Activated naive CD4-positive, alpha-beta T cell treated with anti-CD3 and anti-CD28 coated beads, Interleukin-2, amount 50 U/mL, for 24 hours (primary cell): ENCODE results near the gene TUBGCP5.
A peak's percentile ranks its signal among the peaks of the same experiment; 100 is the strongest.
"Not testable (repeated sequence)": the region's sequence is repeated elsewhere in the genome, so short reads cannot be mapped to it uniquely, and the experiment has no call there.

ENCODE experiments used
- H3K27ac Mint-ChIP-seq: one replicate; pipeline ENCODE4 v1.8.0; 2021; ENCODE audit warnings: mild to moderate bottlenecking, mixed read lengths
- H3K27me3 Mint-ChIP-seq: one replicate; pipeline ENCODE4 v1.8.0; 2021; ENCODE audit warnings: mixed read lengths
- H3K36me3 Mint-ChIP-seq: one replicate; pipeline ENCODE4 v1.8.0; 2021; ENCODE audit warnings: mixed read lengths
- H3K4me1 Mint-ChIP-seq: one replicate; pipeline ENCODE4 v1.8.0; 2021; ENCODE audit warnings: mixed read lengths
- H3K4me3 Mint-ChIP-seq: one replicate; pipeline ENCODE4 v1.8.0; 2021; ENCODE audit warnings: mild to moderate bottlenecking, mixed read lengths
- H3K9me3 Mint-ChIP-seq: one replicate; pipeline ENCODE4 v1.8.0; 2021; ENCODE audit warnings: mixed read lengths

The TUBGCP5 gene

DNA sequence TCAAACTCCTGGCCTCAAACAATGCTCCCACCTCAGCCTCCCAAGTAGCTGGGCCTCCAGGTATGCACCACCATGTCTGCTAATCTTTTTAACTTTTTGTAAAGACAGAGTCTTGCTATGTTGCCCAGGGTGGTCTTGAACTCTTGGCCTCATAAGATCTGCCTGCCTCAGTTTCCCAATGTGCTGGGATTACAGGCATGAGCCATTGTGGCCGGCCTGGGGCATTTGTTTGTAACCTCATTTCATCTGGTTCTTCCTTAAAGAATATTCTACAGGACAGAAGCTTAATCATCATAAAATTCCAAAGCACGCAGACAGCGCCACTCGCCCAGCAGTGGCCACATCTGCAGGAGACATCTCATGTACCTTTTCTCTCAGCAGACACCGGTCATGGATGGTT lies 35.6 kb downstream of the TUBGCP5 start:
- no peaks in the 10 kb centered on the region for H3K27me3 Mint-ChIP-seq
- no peaks in the 10 kb centered on the region for H3K9me3 Mint-ChIP-seq
- no peak overlapping the region for H3K27ac Mint-ChIP-seq
- peaks cover 21% of the 10 kb centered on the region for H3K36me3 Mint-ChIP-seq
- no peaks in the 10 kb centered on the region for H3K4me1 Mint-ChIP-seq
- H3K4me3 Mint-ChIP-seq = no peak overlapping the region

DNA sequence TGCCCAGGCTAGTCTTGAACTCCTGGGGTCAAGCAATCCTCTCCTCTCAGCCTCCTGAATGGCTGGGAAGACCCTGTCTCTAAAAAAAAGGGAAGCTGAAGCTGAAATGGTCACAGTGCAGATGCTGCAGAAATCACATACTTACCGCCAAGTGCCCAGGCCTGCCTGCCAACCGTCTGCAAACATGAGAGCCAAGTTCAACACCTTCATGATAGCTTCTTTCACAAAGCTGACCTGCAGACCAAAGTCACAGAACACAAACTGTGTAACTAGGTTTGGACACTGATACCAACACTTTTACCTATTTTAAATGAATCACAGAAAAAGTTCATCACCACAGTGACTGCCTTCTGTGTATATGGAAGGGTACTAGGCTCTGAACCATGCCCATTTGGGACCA lies 36.4 kb downstream of the TUBGCP5 start:
- H3K4me3 Mint-ChIP-seq = no peak overlapping the region
- no peaks in the 10 kb centered on the region for H3K27me3 Mint-ChIP-seq
- no peaks in the 10 kb centered on the region for H3K4me1 Mint-ChIP-seq
- peaks cover 19% of the 10 kb centered on the region for H3K36me3 Mint-ChIP-seq
- no peaks in the 10 kb centered on the region for H3K9me3 Mint-ChIP-seq
- H3K27ac Mint-ChIP-seq = no peak overlapping the region

DNA sequence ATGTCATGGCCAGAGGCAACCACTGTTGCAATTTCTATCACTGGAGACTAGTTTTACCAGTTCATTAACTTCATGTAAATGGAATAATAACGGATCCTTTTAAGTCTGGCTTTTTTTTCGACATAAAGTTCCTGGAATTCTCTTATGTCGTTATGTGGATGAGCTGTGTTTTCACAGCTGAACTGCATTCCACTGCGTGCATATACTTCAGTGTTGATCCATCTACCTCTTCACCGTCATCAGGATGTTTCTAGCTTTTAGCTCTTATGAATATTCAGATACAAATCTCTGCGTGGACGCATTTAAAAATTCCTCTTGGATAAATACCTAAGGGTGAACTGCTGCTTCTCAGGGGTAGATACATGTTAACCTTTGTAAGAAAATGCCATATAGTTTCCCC lies 43.6 kb downstream of the TUBGCP5 start:
- Mint-ChIP-seq H3K27me3 (no peaks in the 10 kb centered on the region), H3K36me3 (peaks cover 14% of the 10 kb centered on the region), H3K9me3 (no peaks in the 10 kb centered on the region), H3K4me1 (no peaks in the 10 kb centered on the region), H3K4me3 (no peak overlapping the region), H3K27ac (no peak overlapping the region)

DNA sequence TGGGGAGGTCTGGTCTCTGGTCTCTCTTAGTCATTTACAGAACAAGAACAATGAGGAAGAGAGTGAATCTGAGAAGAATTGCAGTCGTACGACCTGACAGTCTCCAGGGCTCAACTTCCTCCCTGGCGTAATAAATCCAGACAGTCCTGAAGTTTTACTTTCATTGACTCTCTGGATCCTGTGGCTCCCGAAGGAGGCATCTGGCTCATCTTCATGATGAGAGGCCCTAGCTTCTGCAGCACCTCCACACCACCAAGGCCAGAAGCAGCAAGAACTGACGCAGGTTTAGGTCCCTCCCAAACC lies 47.4 kb downstream of the TUBGCP5 start:
- H3K27me3 Mint-ChIP-seq = no peaks in the 10 kb centered on the region
- no peaks in the 10 kb centered on the region for H3K9me3 Mint-ChIP-seq
- H3K4me3 Mint-ChIP-seq = no peak overlapping the region
- H3K4me1 Mint-ChIP-seq = no peaks in the 10 kb centered on the region
- peaks cover 10% of the 10 kb centered on the region for H3K36me3 Mint-ChIP-seq
- no peak overlapping the region for H3K27ac Mint-ChIP-seq

DNA sequence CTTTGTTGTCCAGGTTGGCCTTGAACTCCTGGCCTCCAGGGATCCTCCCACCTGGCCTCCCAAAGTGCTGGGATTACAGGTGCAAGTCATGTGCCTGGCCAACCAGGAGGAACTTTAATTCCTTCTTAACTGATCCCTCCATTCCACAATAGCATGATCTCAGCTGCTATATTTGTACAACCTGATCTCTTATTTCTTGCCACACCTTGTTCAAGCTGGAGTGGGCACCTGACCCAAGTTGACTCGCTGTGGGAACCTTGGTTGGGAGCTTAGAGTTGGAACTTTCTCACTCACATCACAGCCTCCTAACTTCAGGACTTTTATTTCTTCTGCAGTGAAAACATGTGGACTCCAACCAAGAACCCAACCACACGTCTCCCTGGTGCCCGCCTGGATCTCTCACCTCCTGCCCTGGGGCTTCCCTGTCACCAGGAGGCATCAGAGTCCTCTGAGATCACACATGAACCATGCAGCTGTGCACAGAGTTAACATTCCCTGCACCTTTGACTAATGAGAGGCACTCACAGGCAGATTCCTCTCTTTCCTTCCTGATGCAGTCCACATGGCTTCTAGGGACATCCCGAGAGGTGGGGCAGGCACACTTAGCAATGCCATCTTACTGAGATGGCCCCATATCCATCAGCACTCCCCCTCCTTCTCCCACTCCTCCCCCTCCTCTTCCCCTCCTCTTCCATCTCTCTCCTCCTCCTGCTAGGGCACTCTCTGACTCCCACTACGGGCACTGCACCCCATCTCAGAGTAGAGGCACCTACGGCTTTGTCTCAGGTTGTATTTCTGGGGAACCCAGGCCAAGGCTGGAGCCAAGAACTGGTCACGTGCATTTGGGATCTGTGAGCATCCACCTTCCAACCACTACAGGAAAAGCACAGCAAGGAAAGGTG lies 49.5 kb downstream of the TUBGCP5 start:
- Mint-ChIP-seq H3K9me3 (no peaks in the 10 kb centered on the region), H3K36me3 (peaks cover 5% of the 10 kb centered on the region), H3K4me3 (no peak overlapping the region), H3K27me3 (no peaks in the 10 kb centered on the region), H3K4me1 (no peaks in the 10 kb centered on the region), H3K27ac (no peak overlapping the region)

DNA sequence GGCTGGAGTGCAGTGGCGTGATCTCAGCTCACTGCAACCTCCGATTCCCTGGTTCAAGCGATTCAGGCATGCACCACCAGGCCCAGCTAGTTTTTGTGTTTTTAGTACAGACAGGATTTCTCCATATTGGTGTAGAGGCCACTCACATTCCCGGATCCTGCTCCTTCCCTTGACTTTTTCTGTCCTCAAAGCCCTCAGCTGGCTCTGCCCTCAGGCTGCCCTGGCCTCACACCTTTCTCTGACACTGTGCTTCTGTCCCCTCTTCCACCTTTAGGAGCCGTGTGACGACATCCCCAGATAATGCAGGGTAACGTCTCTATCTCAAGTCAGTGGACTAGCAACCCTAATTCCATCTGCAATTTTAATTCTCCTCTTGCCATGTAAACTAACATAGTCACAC lies 50.6 kb downstream of the TUBGCP5 start:
- Mint-ChIP-seq H3K4me3 (no peak overlapping the region), H3K36me3 (peaks cover 3% of the 10 kb centered on the region), H3K4me1 (no peaks in the 10 kb centered on the region), H3K9me3 (no peaks in the 10 kb centered on the region), H3K27ac (no peak overlapping the region), H3K27me3 (no peaks in the 10 kb centered on the region)

DNA sequence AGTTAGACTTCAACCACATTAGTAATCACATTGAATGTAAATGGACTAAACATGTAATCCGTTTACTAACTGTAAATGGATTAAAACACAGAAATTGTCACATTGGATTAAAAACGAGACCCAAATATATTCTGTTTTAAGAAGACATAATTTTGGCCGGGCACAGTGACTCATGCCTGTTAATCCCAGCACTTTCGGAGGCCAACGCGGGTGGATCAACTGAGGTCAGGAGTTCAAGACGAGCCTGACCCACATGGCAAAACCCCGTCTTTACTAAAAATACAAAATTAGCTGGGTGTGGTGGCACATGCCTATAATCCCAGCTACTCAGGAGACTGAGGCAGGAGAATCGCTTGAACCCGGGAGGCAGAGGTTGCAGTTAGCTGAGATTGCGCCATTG lies 57.4 kb downstream of the TUBGCP5 start:
- peaks cover 15% of the 10 kb centered on the region for H3K4me1 Mint-ChIP-seq
- H3K9me3 Mint-ChIP-seq, H3K27ac Mint-ChIP-seq, H3K4me3 Mint-ChIP-seq, H3K36me3 Mint-ChIP-seq: not testable (repeated sequence)
- H3K27me3 Mint-ChIP-seq = peaks cover 12% of the 10 kb centered on the region

DNA sequence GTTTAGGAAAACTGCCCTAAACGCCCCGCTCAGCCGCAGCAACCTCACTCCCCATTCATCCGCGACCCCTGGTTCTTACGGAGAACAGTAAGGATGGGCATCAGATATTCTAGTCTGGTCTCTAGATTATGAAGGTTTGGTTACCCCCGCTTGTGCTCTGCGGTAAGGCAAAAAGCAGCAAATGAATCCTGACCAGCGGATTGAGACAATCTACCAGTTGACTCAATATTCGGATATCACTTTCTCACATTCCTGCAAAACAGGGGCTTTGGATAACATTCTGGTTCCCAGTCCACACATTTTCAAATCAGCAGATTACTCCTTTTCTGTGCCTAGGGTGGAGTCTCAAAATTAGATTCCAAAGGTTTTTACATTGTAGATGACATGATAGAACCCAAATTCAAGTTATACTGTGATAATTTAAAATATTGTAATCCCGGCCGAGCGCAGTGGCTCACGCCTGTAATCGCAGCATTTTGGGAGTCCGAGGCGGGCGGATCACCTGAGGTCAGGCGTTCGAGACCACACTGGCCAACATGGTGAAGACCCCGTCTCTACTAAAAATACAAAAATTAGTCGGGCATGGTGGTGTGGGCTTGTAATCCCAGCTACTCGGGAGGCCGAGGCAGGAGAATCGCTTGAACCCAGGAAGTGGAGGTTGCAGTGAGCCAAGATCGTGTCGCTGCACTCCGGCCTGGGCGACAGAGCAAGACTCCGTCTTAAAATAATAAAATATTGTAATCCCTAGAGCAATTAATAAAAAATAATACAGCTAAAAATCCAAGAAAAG lies 58.1 kb downstream of the TUBGCP5 start:
- H3K4me3 Mint-ChIP-seq = peak overlapping the region; percentile 74
- H3K27me3 Mint-ChIP-seq = peaks cover 12% of the 10 kb centered on the region
- no peaks in the 10 kb centered on the region for H3K9me3 Mint-ChIP-seq
- no peak overlapping the region for H3K27ac Mint-ChIP-seq
- no peaks in the 10 kb centered on the region for H3K36me3 Mint-ChIP-seq
- H3K4me1 Mint-ChIP-seq = peaks cover 15% of the 10 kb centered on the region

DNA sequence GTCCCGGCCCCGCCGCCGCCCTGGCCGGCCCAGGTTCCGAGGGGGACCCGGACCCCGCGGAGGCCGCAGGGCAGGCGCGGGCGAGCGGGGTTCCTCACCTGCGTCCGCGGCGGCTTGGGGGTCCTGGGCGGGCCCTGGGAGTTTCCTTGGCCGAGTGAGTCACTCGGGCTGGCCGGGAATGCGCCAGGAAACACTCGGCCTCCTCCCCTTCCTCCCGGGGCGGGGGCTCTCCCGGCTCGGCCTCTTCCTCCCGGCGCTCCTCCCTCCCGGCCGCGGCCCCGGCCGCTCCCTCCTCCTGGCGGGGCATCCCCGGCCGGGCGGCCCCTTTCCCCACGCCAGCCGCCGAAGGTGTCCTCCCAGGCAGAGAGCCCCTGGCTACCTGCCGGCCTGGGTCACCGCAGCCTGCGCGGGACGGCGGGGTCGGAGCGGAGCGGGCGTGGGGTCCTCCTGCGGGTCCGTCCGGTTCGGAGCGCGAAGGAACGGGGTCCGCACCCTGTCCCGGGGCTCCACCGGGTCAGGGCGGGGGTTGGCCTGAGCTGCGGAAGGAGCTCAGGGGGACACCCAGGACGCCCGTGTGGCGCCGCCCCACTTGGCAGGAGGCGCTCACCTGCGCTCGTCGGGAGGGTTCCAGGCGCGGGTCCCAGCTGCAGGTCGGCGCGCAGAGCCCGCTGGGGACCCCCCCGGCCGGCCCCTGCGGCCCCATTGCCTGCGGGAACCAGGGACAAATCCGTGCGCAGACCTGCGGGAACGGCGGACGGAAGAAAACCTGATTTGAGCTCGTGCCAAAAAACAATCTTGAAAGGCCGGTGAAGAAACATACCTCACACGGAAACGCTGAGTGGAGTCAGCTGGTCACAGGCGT lies 58.9 kb downstream of the TUBGCP5 start, which contains the start of gene CYFIP1:
CYFIP1 (minus strand) TSS at position 180 of the 862 bp plus-strand sequence. CDS start 33,083 bp downstream, outside the sequence.
- Mint-ChIP-seq H3K4me3 (peak within 1 kb of the TSS; percentile 92), H3K36me3 (no peaks in the 10 kb centered on the region), H3K9me3 (no peaks in the 10 kb centered on the region), H3K4me1 (peaks cover 15% of the 10 kb centered on the region), H3K27me3 (peaks cover 12% of the 10 kb centered on the region), H3K27ac (no peak within 1 kb of the TSS)

DNA sequence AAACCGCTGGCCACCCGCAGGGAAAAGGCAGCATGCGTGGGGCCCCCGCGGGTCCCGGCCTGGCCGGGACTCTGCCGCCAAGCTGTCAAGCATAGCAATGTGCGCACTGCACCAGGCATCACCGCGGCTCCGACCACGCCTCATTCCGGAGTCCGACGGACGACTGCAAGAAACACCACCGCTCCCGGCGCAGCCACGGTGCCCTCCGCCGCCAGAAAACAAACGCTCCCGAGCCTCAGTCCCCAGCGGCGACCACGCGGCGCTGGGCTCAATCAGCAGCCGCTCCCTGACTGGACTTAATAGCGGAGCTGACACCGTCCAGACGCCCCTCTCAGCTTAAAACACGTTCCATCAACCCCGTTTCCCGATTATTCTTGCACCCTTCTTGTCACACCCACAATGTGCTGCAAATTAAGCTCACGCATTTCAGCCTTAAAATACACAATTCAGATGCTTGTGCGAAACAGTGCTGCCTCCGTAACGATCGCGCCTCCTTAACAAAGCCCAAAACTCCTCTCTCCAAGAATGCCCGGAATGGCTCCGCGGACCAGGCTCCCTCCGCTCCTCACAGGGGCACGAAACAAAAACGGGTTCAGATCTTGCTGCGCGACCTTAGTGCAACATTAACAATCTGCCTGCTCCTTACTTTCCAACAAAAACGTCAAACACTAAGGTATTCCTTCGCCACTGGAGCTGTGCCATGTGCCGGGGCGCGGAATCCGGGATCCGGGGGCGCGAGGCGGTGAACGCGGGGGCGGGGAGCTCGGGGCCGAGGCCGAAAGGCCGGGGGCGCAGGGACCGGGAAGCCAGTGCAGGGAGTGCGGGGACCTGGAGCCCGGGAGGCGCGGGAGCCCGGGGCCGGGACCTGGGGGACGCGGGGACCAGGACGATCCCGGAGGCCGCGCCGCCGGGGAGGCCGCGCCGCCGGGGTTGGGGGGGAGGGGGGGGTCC lies 59.9 kb downstream of the TUBGCP5 start:
- H3K36me3 Mint-ChIP-seq = no peaks in the 10 kb centered on the region
- peaks cover 12% of the 10 kb centered on the region for H3K27me3 Mint-ChIP-seq
- no peaks in the 10 kb centered on the region for H3K9me3 Mint-ChIP-seq
- peaks cover 15% of the 10 kb centered on the region for H3K4me1 Mint-ChIP-seq
- H3K4me3 Mint-ChIP-seq = peak overlapping the region; percentile 92
- H3K27ac Mint-ChIP-seq = no peak overlapping the region

DNA sequence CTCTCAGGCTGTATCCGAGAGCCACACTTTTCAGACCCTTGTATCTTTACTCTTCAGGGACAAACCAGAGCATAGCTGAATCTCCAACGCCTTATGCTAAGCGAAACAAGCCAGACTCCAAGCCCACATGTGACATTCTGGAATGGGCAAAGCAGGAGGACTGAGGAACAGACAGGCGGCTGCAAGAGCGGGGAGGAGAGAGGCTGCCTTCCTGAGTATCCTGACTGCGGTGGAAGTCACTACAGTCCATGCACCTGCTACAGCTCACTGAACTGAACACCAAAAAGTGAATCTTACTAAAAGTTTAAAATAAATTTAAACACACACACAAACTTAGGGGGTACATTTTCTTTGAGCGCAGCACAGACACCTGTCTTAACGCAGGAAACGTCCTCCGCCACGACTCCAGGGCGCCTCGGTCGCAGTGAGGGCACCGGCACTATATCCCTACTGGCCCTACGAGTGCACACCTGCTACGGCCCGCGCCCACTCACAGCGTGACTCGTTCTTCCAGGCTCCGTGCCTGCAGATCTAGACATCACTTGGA lies 60.6 kb downstream of the TUBGCP5 start:
- no peak overlapping the region for H3K27ac Mint-ChIP-seq
- H3K36me3 Mint-ChIP-seq = no peaks in the 10 kb centered on the region
- peaks cover 15% of the 10 kb centered on the region for H3K4me1 Mint-ChIP-seq
- peaks cover 12% of the 10 kb centered on the region for H3K27me3 Mint-ChIP-seq
- peak overlapping the region; percentile 92 for H3K4me3 Mint-ChIP-seq
- no peaks in the 10 kb centered on the region for H3K9me3 Mint-ChIP-seq

DNA sequence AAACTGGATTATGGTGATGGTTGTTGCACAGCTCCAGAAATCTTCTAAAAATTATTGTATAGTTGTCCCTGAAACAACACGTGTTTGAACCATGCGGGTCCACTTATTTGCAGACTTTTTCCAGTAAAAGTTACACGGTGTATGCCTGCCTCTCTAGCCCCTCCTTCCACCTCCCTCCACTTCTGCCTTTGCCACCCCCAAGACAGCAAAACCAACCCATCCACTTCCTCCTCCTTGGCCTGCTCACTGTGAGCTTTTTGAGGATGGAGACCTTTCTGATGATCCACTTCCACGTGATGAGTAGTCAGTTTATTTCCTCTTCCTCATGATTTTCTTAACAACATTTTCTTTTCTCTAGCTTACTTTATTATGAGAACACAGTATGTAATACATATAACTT lies 64.6 kb downstream of the TUBGCP5 start:
- peaks cover 14% of the 10 kb centered on the region for H3K4me1 Mint-ChIP-seq
- H3K27me3 Mint-ChIP-seq = peaks cover 12% of the 10 kb centered on the region
- H3K36me3 Mint-ChIP-seq = no peaks in the 10 kb centered on the region
- no peaks in the 10 kb centered on the region for H3K9me3 Mint-ChIP-seq
- no peak overlapping the region for H3K4me3 Mint-ChIP-seq
- no peak overlapping the region for H3K27ac Mint-ChIP-seq

DNA sequence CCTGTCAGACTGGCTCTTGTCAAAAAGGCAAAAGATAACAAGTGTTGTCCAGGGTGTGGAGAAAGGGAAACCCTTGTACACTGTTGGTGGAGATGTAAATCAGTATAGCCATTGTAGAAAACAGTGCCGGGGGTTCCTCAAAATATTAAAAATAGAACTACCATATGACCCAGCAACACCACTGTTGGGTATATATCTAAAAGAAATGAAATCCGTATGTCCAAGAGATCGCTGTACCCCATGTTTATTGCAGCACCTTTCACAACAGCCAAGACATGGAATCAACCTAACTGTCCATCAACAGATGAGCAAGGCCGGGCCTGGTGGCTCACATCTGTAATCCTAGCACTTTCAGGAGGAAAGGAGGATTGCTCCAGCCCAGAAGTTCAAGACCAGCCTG lies 65.4 kb downstream of the TUBGCP5 start:
- Mint-ChIP-seq H3K27me3 (peaks cover 6% of the 10 kb centered on the region), H3K27ac (no peak overlapping the region), H3K9me3 (peaks cover 5% of the 10 kb centered on the region), H3K4me1 (peaks cover 7% of the 10 kb centered on the region), H3K4me3 (no peak overlapping the region), H3K36me3 (peaks cover 3% of the 10 kb centered on the region)

DNA sequence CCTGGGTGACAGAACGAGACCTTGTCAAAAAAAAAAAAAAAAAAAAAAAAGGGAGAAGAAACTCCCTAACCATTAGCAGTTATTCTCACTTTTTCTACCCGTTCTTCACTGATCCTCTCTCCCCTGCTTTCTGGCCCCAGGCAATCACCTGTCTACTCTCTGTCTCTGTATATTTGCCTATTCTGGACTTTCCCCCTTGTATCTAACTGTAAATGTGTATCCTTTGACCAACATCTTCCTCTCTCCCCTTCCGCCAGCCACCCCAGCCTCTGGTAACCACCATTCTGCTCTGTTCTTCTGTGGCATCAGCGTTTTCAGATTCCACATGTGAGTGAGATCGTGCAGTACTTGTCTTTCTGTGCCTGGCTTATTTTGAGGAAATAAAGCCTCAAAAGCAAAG lies 66.1 kb downstream of the TUBGCP5 start:
- Mint-ChIP-seq H3K9me3 (peaks cover 5% of the 10 kb centered on the region), H3K4me1 (no peaks in the 10 kb centered on the region), H3K27me3 (peaks cover 2% of the 10 kb centered on the region), H3K4me3 (no peak overlapping the region), H3K36me3 (peaks cover 3% of the 10 kb centered on the region), H3K27ac (no peak overlapping the region)
